Stomach (tissue), 4 donors: Measurements from ENCODE around the gene ATP6V1B1.

Experiments
- EP300 ChIP-seq: sonication (generic); formaldehyde crosslinking; IDR thresholded peaks from one replicate; pipeline ENCODE4 v1.6.1; 2017; ENCODE audit warnings: antibody characterized with exemption
- TF ChIP-seq, protein P1 (sequence below), 7 experiments: fragments of 450-650 bp in 4 of 7; fragments of 200-600 bp in 3 of 7; sonication (generic) in 3 of 7; IDR thresholded peaks; one replicate each; pipeline ENCODE4 v1.5.1; 2016 to 2019; ENCODE audit warnings: antibody characterized with exemption in 7 of 7, control low read depth in 2 of 7, mild to moderate bottlenecking in 1 of 7

DNA sequence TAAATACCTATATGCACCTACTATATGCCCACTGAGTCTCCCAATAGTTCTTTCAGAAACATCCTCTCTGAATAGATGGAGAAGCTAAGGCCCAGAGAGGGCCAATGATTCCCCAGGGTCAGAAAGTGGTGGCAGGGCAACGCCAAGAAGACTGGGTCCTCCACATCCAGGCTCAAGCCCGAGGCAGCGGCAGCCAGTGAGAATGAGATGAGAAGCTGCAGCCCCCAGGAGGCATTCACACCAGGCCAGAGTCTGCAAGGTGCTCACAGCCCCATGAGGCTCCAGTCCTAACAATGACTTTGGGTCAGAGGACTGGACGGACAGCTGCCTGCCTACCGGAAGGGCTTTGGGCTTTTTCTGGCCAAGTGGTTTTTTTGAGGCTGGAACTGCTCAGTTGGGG lies 55.4 kb downstream of the ATP6V1B1 start:
- TF ChIP-seq, protein P1, sequence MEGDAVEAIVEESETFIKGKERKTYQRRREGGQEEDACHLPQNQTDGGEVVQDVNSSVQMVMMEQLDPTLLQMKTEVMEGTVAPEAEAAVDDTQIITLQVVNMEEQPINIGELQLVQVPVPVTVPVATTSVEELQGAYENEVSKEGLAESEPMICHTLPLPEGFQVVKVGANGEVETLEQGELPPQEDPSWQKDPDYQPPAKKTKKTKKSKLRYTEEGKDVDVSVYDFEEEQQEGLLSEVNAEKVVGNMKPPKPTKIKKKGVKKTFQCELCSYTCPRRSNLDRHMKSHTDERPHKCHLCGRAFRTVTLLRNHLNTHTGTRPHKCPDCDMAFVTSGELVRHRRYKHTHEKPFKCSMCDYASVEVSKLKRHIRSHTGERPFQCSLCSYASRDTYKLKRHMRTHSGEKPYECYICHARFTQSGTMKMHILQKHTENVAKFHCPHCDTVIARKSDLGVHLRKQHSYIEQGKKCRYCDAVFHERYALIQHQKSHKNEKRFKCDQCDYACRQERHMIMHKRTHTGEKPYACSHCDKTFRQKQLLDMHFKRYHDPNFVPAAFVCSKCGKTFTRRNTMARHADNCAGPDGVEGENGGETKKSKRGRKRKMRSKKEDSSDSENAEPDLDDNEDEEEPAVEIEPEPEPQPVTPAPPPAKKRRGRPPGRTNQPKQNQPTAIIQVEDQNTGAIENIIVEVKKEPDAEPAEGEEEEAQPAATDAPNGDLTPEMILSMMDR (IDR thresholded peaks at IDR 0.05), result no peak
- no peak for TF ChIP-seq EP300
